K562 (cell line): ENCODE measurements around the gene NEK5. TPM values are rescaled to one million over a fixed set of nuclear protein-coding genes. Genes with fewer than 3 reads are reported as not detected.

ENCODE experiments used
- CTCF ChIP-seq, 3 experiments: IDR thresholded peaks in 2 of 3; conservative IDR thresholded peaks in 1 of 3; 2 replicates each; pipeline ENCODE4 v1.5.1; 2011 to 2012; ENCODE audit warnings: low read length in 3 of 3, mild to moderate bottlenecking in 3 of 3, control low read depth in 2 of 3, improper control_type of control experiment in 1 of 3, inconsistent platforms in 1 of 3, low read depth in 1 of 3, mixed read lengths in 1 of 3, moderate library complexity in 1 of 3; ENCODE audit not compliant: insufficient read depth in 2 of 3
- CXXC5 ChIP-seq: fragments of 250-450 bp; sonication (Bioruptor Pico); IDR thresholded peaks from 2 replicates; pipeline ENCODE4 v1.8.0; 2022; ENCODE audit warnings: inconsistent platforms, mild to moderate bottlenecking, moderate library complexity
- ESRRB ChIP-seq: fragments of 250-450 bp; sonication (Bioruptor Pico); IDR thresholded peaks from 2 replicates; pipeline ENCODE4 v1.5.0; 2020; ENCODE audit warnings: mild to moderate bottlenecking, moderate library complexity, borderline replicate concordance
- FOXA3 ChIP-seq, 2 experiments: fragments of 450-650 bp in 1 of 2; sonication (generic) in 1 of 2; formaldehyde crosslinking; IDR thresholded peaks in 1 of 2; conservative IDR thresholded peaks in 1 of 2; 2 replicates each; pipeline versions ENCODE4 v1.4.0 to v1.8.0; 2020 to 2022; ENCODE audit warnings: mild to moderate bottlenecking in 2 of 2, missing genetic modification reagents in 1 of 2
- FOXJ3 ChIP-seq: sonication (generic); formaldehyde crosslinking; IDR thresholded peaks from 2 replicates; pipeline ENCODE4 v1.4.0; 2020; ENCODE audit warnings: mild to moderate bottlenecking, missing genetic modification reagents
- FOXP4 ChIP-seq: sonication (generic); formaldehyde crosslinking; IDR thresholded peaks from 2 replicates; pipeline ENCODE4 v1.8.0; 2022; ENCODE audit warnings: mild to moderate bottlenecking, missing genetic modification reagents, borderline replicate concordance
- ID3 ChIP-seq, 2 experiments: fragments of 250-450 bp in 1 of 2; fragments of 450-650 bp in 1 of 2; sonication (Bioruptor Pico) in 1 of 2; IDR thresholded peaks; 2 replicates each; pipeline versions ENCODE4 v1.6.1 to v1.8.0; 2016 to 2021; ENCODE audit warnings: mild to moderate bottlenecking in 2 of 2, moderate library complexity in 2 of 2, missing compliant biosample characterization in 1 of 2, missing genetic modification characterization in 1 of 2
- KDM1A ChIP-seq, 2 experiments: fragments of 450-650 bp; IDR thresholded peaks; 2 replicates each; pipeline ENCODE4 v1.6.1; 2016; ENCODE audit warnings: mild to moderate bottlenecking in 2 of 2
- LARP7 ChIP-seq: fragments of 450-650 bp; IDR thresholded peaks from 2 replicates; pipeline ENCODE4 v1.6.1; 2016
- NCOR1 ChIP-seq: fragments of 450-650 bp; IDR thresholded peaks from 2 replicates; pipeline ENCODE4 v1.6.1; 2016; ENCODE audit warnings: mild to moderate bottlenecking, moderate library complexity
- POLR2AphosphoS2 ChIP-seq: IDR thresholded peaks from 2 replicates; pipeline ENCODE4 v1.6.1; 2012; ENCODE audit warnings: low read length, improper control_type of control experiment
- SMAD2 ChIP-seq: fragments of 150-350 bp; IDR thresholded peaks from 2 replicates; pipeline ENCODE4 v1.6.1; 2014; ENCODE audit warnings: low read depth, mild to moderate bottlenecking, low read length
- SPI1 ChIP-seq: IDR thresholded peaks from 2 replicates; pipeline ENCODE4 v1.6.1; 2011; ENCODE audit warnings: low read depth, low read length, control low read depth, borderline replicate concordance
- SUPT5H ChIP-seq: fragments of 450-650 bp; IDR thresholded peaks from 2 replicates; pipeline ENCODE4 v1.6.1; 2016
- TAL1 ChIP-seq: fragments of 450-650 bp; IDR thresholded peaks from 2 replicates; pipeline ENCODE4 v1.6.1; 2016; ENCODE audit warnings: mild to moderate bottlenecking
- TBP ChIP-seq: optimal IDR thresholded peaks from 2 replicates; pipeline ENCODE3; 2011; ENCODE audit warnings: low read depth, low read length, improper control_type of control experiment
- TSC22D4 ChIP-seq: fragments of 450-650 bp; IDR thresholded peaks from 2 replicates; pipeline ENCODE4 v1.6.1; 2016; ENCODE audit warnings: missing genetic modification characterization, missing biosample characterization, control low read depth
- YY1 ChIP-seq, 3 experiments: IDR thresholded peaks; 2 replicates each; pipeline ENCODE4 v1.6.1; 2011; ENCODE audit warnings: low read length in 2 of 3, mild to moderate bottlenecking in 2 of 3, moderate library complexity in 2 of 3, borderline replicate concordance in 1 of 3, control low read depth in 1 of 3, low read depth in 1 of 3; ENCODE audit not compliant: insufficient read depth in 3 of 3, insufficient replicate concordance in 2 of 3, control insufficient read depth in 1 of 3, insufficient read length in 1 of 3; ENCODE audit errors: extremely low read depth in 1 of 3
- ZNF121 ChIP-seq: sonication (generic); formaldehyde crosslinking; conservative IDR thresholded peaks from 2 replicates; pipeline ENCODE4 v1.8.0; 2022; ENCODE audit warnings: missing genetic modification reagents
- ZNF518B ChIP-seq: fragments of 250-450 bp; sonication (Bioruptor Pico); IDR thresholded peaks from 2 replicates; pipeline ENCODE4 v1.5.0; 2021; ENCODE audit warnings: mild to moderate bottlenecking, moderate library complexity
- polyA plus RNA-seq, 8 experiments: library from polyadenylated mRNA; depleted of rRNA in 4 of 8; stranded (reverse) in 5 of 8; unstranded in 3 of 8; fragments of >200 nt; fragmentation: Nextera tagmentation in 2 of 8; fragmentation: Illumina TruSeq in 1 of 8; extraction: Ambion mirVana in 2 of 8; extraction: Trizol in 1 of 8; gene quantifications; 2 replicates each; pipeline versions ENCODE4 v1.2.1 to v1.2.3, GENCODE V29; 2011 to 2014; ENCODE audit warnings: inconsistent platforms in 1 of 8, missing spikeins in 1 of 8
- total RNA-seq, 7 experiments: library from RNA; depleted of rRNA in 6 of 7; stranded (reverse); fragments of >200 nt in 6 of 7; fragmentation: Illumina TruSeq in 2 of 7; extraction: Trizol in 2 of 7; gene quantifications; 2 replicates each; pipeline versions ENCODE4 v1.2.1 to v1.2.3, GENCODE V29; 2011 to 2021; ENCODE audit warnings: low replicate concordance in 1 of 7

The NEK5 gene
- total and polyA plus RNA-seq, 9 of the 15 experiments (the other 6 are each of a cell fraction or from before 2014, with no cell fraction given) = 0.09 to 0.44 (median 0.33) TPM

GRCh38 chr13:52118095-52118494 lies 10.8 kb downstream of the NEK5 start (continued):
- TF ChIP-seq CTCF (IDR thresholded peaks at IDR 0.05 in 2 of 3, conservative IDR thresholded peaks at IDR 0.05 in 1 of 3; ENCODE audit: insufficient read depth in 2 of 3, low read depth in 1 of 3, low read length in 3 of 3) (no peak), ID3 (CRISPR knock-in tag; IDR thresholded peaks at IDR 0.05) (no peak), ID3 (tag; IDR thresholded peaks at IDR 0.05) (no peak), ZNF121 (CRISPR knock-in tag) (no peak), POLR2AphosphoS2 (no peak), FOXP4 (CRISPR knock-in tag) (no peak), ESRRB (CRISPR knock-in tag) (no peak), SUPT5H (no peak), LARP7 (no peak), NCOR1 (peak; percentile 68), FOXA3 (CRISPR knock-in tag; conservative IDR thresholded peaks at IDR 0.05 in 1 of 2, IDR thresholded peaks at IDR 0.05 in 1 of 2) (no peak; a peak in 1 of 4 replicates), SMAD2 (no peak), KDM1A (IDR thresholded peaks at IDR 0.05) (peak in 1 of 2 experiments; percentile 49; a peak in 1 of 4 replicates), TBP (no peak), TSC22D4 (tag) (no peak), TAL1 (peak; percentile 73; the same call in 1 of the 2 replicates), ZNF518B (no peak), YY1 (IDR thresholded peaks at IDR 0.05; ENCODE audit: borderline replicate concordance in 1 of 3, control insufficient read depth in 1 of 3, extremely low read depth in 1 of 3, insufficient read depth in 3 of 3, insufficient read length in 1 of 3, insufficient replicate concordance in 2 of 3, low read depth in 1 of 3, low read length in 2 of 3) (no peak), CXXC5 (no peak), FOXJ3 (CRISPR knock-in tag) (no peak), SPI1 (no peak)
